Loucy (cell line): ENCODE data around the gene DCUN1D3.

ENCODE experiments used
- CTCF ChIP-seq: fragments of 200-600 bp; sonication (generic); conservative IDR thresholded peaks from 2 replicates; pipeline ENCODE4 v1.5.1; 2014; ENCODE audit warnings: mild to moderate bottlenecking, antibody characterized with exemption, low read length
- EZH2phosphoT487 ChIP-seq: fragments of 200-600 bp; IDR thresholded peaks from 2 replicates; pipeline ENCODE4 v1.6.1; 2018; ENCODE audit warnings: antibody characterized with exemption, mild to moderate bottlenecking, moderate library complexity, borderline replicate concordance

GRCh38 chr16:20860361-20860760, 39.8 kb downstream of the DCUN1D3 start:
- TF ChIP-seq CTCF = no peak
- TF ChIP-seq EZH2phosphoT487 = no peak
